H9 (cell line): ENCODE data around the gene PAX9. TPM values are rescaled to one million over a fixed set of nuclear protein-coding genes. Genes with fewer than 3 reads are reported as not detected.

ENCODE experiments used
- DNase-seq: peaks from one replicate; pipeline ENCODE4 v3.0.0-alpha.2; 2017
- H2AFZ ChIP-seq: one replicate; pipeline ENCODE4 v1.6.1; 2013; ENCODE audit warnings: mild to moderate bottlenecking, low read length, control low read depth, moderate library complexity
- H2AK5ac ChIP-seq: 2 replicates; pipeline ENCODE4 v1.6.1; 2013; ENCODE audit warnings: low read length, control low read depth, mixed read lengths; ENCODE audit not compliant: insufficient read length
- H2BK120ac ChIP-seq: one replicate; pipeline ENCODE4 v1.6.1; 2013; ENCODE audit warnings: low read depth, mild to moderate bottlenecking, low read length, control low read depth, inconsistent platforms; ENCODE audit not compliant: poor library complexity, severe bottlenecking
- H2BK12ac ChIP-seq: 2 replicates; pipeline ENCODE4 v1.6.1; 2013; ENCODE audit warnings: low read length, control low read depth, mixed read lengths, low read depth; ENCODE audit not compliant: insufficient read length
- H2BK15ac ChIP-seq: 2 replicates; pipeline ENCODE4 v1.6.1; 2013; ENCODE audit warnings: low read depth, low read length, control low read depth
- H2BK20ac ChIP-seq: one replicate; pipeline ENCODE4 v1.6.1; 2013; ENCODE audit warnings: low read depth, mild to moderate bottlenecking, low read length, control low read depth, inconsistent platforms; ENCODE audit not compliant: poor library complexity, severe bottlenecking
- H2BK5ac ChIP-seq: 2 replicates; pipeline ENCODE4 v1.6.1; 2013; ENCODE audit warnings: low read length, control low read depth, mixed read lengths; ENCODE audit not compliant: insufficient read length
- H3K14ac ChIP-seq: 2 replicates; pipeline ENCODE4 v1.6.1; 2013; ENCODE audit warnings: low read length, control low read depth; ENCODE audit not compliant: insufficient read depth
- H3K18ac ChIP-seq: 2 replicates; pipeline ENCODE4 v1.6.1; 2013; ENCODE audit warnings: low read depth, mild to moderate bottlenecking, mixed read lengths, low read length, control low read depth; ENCODE audit not compliant: insufficient read length
- H3K23ac ChIP-seq: 2 replicates; pipeline ENCODE4 v1.6.1; 2013; ENCODE audit warnings: low read length, control low read depth, mixed read lengths, low read depth; ENCODE audit not compliant: insufficient read length
- H3K23me2 ChIP-seq: 2 replicates; pipeline ENCODE4 v1.6.1; 2013; ENCODE audit warnings: low read depth, mild to moderate bottlenecking, mixed read lengths, low read length, control low read depth; ENCODE audit not compliant: insufficient read length, poor library complexity, severe bottlenecking
- H3K27ac ChIP-seq: 2 replicates; pipeline ENCODE4 v1.5.1; 2013; ENCODE audit warnings: low read length, control low read depth, mixed read lengths, low read depth; ENCODE audit not compliant: insufficient read length
- H3K27me3 ChIP-seq: 2 replicates; pipeline ENCODE4 v1.6.1; 2013; ENCODE audit warnings: low read length, control low read depth, inconsistent platforms; ENCODE audit not compliant: insufficient read depth
- H3K4ac ChIP-seq: 2 replicates; pipeline ENCODE4 v1.6.1; 2013; ENCODE audit warnings: low read depth, mild to moderate bottlenecking, control low read depth, inconsistent platforms, low read length, moderate library complexity
- H3K4me1 ChIP-seq: 2 replicates; pipeline ENCODE4 v1.6.1; 2013; ENCODE audit warnings: low read length, control low read depth, inconsistent platforms; ENCODE audit not compliant: insufficient read depth
- H3K4me2 ChIP-seq: 2 replicates; pipeline ENCODE4 v1.6.1; 2013; ENCODE audit warnings: low read length, control low read depth, mixed read lengths; ENCODE audit not compliant: insufficient read length, insufficient read depth
- H3K56ac ChIP-seq: 2 replicates; pipeline ENCODE4 v1.6.1; 2013; ENCODE audit warnings: low read depth, mild to moderate bottlenecking, mixed read lengths, low read length, control low read depth; ENCODE audit not compliant: insufficient read length
- H3K79me1 ChIP-seq: 2 replicates; pipeline ENCODE4 v1.6.1; 2013; ENCODE audit warnings: low read depth, mild to moderate bottlenecking, moderate library complexity, low read length, control low read depth, inconsistent platforms; ENCODE audit not compliant: insufficient read depth, poor library complexity, severe bottlenecking
- H3K79me2 ChIP-seq: 2 replicates; pipeline ENCODE4 v1.6.1; 2013; ENCODE audit warnings: low read length, control low read depth, inconsistent platforms; ENCODE audit not compliant: insufficient read depth
- H3K9ac ChIP-seq: 2 replicates; pipeline ENCODE4 v1.6.1; 2013; ENCODE audit warnings: low read length, control low read depth, mixed read lengths; ENCODE audit not compliant: insufficient read length; ENCODE audit errors: extremely low read depth
- H3K9me3 ChIP-seq: one replicate; pipeline ENCODE4 v1.6.1; 2013; ENCODE audit warnings: low read depth, low read length, inconsistent platforms; ENCODE audit not compliant: control insufficient read depth
- H3T11ph ChIP-seq: one replicate; pipeline ENCODE4 v1.6.1; 2013; ENCODE audit warnings: mild to moderate bottlenecking, low read length, control low read depth, inconsistent platforms
- H4K20me1 ChIP-seq: one replicate; pipeline ENCODE4 v1.6.1; 2013; ENCODE audit not compliant: control insufficient read depth, insufficient read length, insufficient read depth
- H4K5ac ChIP-seq: 2 replicates; pipeline ENCODE4 v1.6.1; 2013; ENCODE audit warnings: low read depth, mild to moderate bottlenecking, mixed read lengths, low read length, control low read depth; ENCODE audit not compliant: insufficient read length
- H4K8ac ChIP-seq: replicated peaks from 2 replicates; pipeline ENCODE4 v1.6.1; 2013; ENCODE audit warnings: low read length, control low read depth, mixed read lengths, low read depth; ENCODE audit not compliant: insufficient read length
- H4K91ac ChIP-seq: 2 replicates; pipeline ENCODE4 v1.6.1; 2013; ENCODE audit warnings: low read depth, mild to moderate bottlenecking, moderate library complexity, mixed read lengths, low read length, control low read depth; ENCODE audit not compliant: insufficient read length
- H3K27ac Mint-ChIP-seq, 3 experiments: 2 replicates in 2 of 3; 3 replicates in 1 of 3; pipeline ENCODE4 v1.8.0; 2020 to 2021; ENCODE audit warnings: mixed read lengths in 3 of 3, mild to moderate bottlenecking in 1 of 3, moderate library complexity in 1 of 3
- H3K27me3 Mint-ChIP-seq: 2 replicates; pipeline ENCODE4 v1.8.0; 2021; ENCODE audit warnings: low read depth, mild to moderate bottlenecking, moderate library complexity, mixed read lengths
- H3K36me3 Mint-ChIP-seq, 3 experiments: 2 replicates in 2 of 3; 3 replicates in 1 of 3; pipeline ENCODE4 v1.8.0; 2020 to 2021; ENCODE audit warnings: low read depth in 3 of 3, mixed read lengths in 3 of 3; ENCODE audit not compliant: insufficient read depth in 1 of 3
- H3K4me1 Mint-ChIP-seq, 2 experiments: 2 replicates each; pipeline ENCODE4 v1.8.0; 2020; ENCODE audit warnings: mixed read lengths in 2 of 2
- H3K4me3 Mint-ChIP-seq, 2 experiments: 2 replicates in 1 of 2; 3 replicates in 1 of 2; pipeline ENCODE4 v1.8.0; 2020 to 2021; ENCODE audit warnings: mild to moderate bottlenecking in 2 of 2, mixed read lengths in 2 of 2, moderate library complexity in 1 of 2
- H3K9me3 Mint-ChIP-seq, 2 experiments: 2 replicates in 1 of 2; 3 replicates in 1 of 2; pipeline ENCODE4 v1.8.0; 2020; ENCODE audit warnings: mild to moderate bottlenecking in 2 of 2, mixed read lengths in 2 of 2, moderate library complexity in 1 of 2
- WGBS: extraction: QIAGEN DNeasy Blood & Tissue Kit; methylation state at CpG from one replicate; pipeline ENCODE4 v1.1.7; 2013; ENCODE audit warnings: missing lambda C conversion rate, low lambda C conversion rate, mixed read lengths; ENCODE audit not compliant: insufficient read length; ENCODE audit errors: extremely low coverage; 5-methylcytosine and 5-hydroxymethylcytosine counted together
- total RNA-seq: library from RNA; stranded (reverse); gene quantifications from 2 replicates; pipeline ENCODE4 v1.2.1, GENCODE V29; 2021
- TF ChIP-seq, protein P1 (sequence below): fragments of 200-600 bp; sonication (generic); conservative IDR thresholded peaks from 3 replicates; pipeline ENCODE4 v1.8.0; 2021; ENCODE audit warnings: antibody characterized with exemption, mild to moderate bottlenecking

Gene PAX9
- total RNA-seq, 1 experiment from 2014 or later, result not detected

DNA sequence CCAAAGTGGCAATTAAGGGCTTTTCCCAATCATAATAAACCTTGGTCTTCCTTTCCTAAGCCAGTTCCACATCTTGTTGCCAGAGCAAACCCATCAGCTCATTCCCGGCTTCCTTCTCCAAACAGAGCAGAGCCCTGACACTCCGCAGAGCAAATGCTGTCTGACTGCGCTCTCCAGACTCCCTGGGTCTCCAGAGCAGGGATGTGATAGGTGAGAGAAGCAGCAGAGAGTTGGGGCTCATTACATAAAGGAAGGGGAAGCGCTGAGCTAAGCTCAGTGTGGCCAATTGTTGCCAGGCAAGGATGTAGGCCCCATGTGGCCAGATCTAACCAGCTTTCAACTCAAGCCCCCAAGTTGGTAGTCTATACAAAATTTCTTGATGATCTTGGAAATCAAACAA lies 36.2 kb upstream of the PAX9 start:
- no peak overlapping the region for H2BK20ac ChIP-seq
- Mint-ChIP-seq H3K4me1 (no peaks in the 10 kb centered on the region), H3K4me3 (no peak overlapping the region), H3K9me3 (peaks cover 7 to 9% of the 10 kb centered on the region in 2 experiments; a peak in 3 of 5 replicates), H3K27ac (no peak overlapping the region), H3K36me3 (no peaks in the 10 kb centered on the region), H3K27me3 (peaks cover 33% of the 10 kb centered on the region)
- H2AK5ac ChIP-seq, result no peak overlapping the region
- H3K23me2 ChIP-seq, result no peaks in the 10 kb centered on the region
- no peak overlapping the region for H4K8ac ChIP-seq
- no peak overlapping the region for H2BK12ac ChIP-seq
- no peaks in the 10 kb centered on the region for H3K79me1 ChIP-seq
- no peak overlapping the region for H3K23ac ChIP-seq
- H3K27me3 ChIP-seq, result no peaks in the 10 kb centered on the region
- H2BK15ac ChIP-seq, result no peak overlapping the region
- no peak overlapping the region for H3K56ac ChIP-seq
- TF ChIP-seq, protein P1, sequence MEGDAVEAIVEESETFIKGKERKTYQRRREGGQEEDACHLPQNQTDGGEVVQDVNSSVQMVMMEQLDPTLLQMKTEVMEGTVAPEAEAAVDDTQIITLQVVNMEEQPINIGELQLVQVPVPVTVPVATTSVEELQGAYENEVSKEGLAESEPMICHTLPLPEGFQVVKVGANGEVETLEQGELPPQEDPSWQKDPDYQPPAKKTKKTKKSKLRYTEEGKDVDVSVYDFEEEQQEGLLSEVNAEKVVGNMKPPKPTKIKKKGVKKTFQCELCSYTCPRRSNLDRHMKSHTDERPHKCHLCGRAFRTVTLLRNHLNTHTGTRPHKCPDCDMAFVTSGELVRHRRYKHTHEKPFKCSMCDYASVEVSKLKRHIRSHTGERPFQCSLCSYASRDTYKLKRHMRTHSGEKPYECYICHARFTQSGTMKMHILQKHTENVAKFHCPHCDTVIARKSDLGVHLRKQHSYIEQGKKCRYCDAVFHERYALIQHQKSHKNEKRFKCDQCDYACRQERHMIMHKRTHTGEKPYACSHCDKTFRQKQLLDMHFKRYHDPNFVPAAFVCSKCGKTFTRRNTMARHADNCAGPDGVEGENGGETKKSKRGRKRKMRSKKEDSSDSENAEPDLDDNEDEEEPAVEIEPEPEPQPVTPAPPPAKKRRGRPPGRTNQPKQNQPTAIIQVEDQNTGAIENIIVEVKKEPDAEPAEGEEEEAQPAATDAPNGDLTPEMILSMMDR, result no peak
- H3T11ph ChIP-seq, result no peak overlapping the region
- no peaks in the 10 kb centered on the region for H3K79me2 ChIP-seq
- no peaks in the 10 kb centered on the region for H3K9me3 ChIP-seq
- no peaks in the 10 kb centered on the region for H4K20me1 ChIP-seq
- H3K18ac ChIP-seq, result no peak overlapping the region
- no peak overlapping the region for H3K4me2 ChIP-seq
- H2AFZ ChIP-seq, result no peak overlapping the region
- H3K14ac ChIP-seq, result no peak overlapping the region
- no peak overlapping the region for H3K27ac ChIP-seq
- H3K4me1 ChIP-seq, result no peaks in the 10 kb centered on the region
- H2BK120ac ChIP-seq, result no peak overlapping the region
- no CpG with 5 or more reads among the region's 4 CpGs for WGBS
- H4K91ac ChIP-seq, result no peak overlapping the region
- no peak overlapping the region for H4K5ac ChIP-seq
- H2BK5ac ChIP-seq, result no peak overlapping the region
- H3K9ac ChIP-seq, result no peak overlapping the region
- no peak for DNase-seq
- H3K4ac ChIP-seq, result no peak overlapping the region
